UCSD-AML1 (cell line): ENCODE measurements around the gene UHRF1.
"Not testable (repeated sequence)": the region's sequence is repeated elsewhere in the genome, so short reads cannot be mapped to it uniquely, and the experiment has no call there.

ENCODE experiments used
- DNase-seq: peaks from one replicate; lab custom pipeline; 2025; ENCODE audit not compliant: unreplicated experiment; lab: John Stamatoyannopoulos, UW

UHRF1 gene

DNA sequence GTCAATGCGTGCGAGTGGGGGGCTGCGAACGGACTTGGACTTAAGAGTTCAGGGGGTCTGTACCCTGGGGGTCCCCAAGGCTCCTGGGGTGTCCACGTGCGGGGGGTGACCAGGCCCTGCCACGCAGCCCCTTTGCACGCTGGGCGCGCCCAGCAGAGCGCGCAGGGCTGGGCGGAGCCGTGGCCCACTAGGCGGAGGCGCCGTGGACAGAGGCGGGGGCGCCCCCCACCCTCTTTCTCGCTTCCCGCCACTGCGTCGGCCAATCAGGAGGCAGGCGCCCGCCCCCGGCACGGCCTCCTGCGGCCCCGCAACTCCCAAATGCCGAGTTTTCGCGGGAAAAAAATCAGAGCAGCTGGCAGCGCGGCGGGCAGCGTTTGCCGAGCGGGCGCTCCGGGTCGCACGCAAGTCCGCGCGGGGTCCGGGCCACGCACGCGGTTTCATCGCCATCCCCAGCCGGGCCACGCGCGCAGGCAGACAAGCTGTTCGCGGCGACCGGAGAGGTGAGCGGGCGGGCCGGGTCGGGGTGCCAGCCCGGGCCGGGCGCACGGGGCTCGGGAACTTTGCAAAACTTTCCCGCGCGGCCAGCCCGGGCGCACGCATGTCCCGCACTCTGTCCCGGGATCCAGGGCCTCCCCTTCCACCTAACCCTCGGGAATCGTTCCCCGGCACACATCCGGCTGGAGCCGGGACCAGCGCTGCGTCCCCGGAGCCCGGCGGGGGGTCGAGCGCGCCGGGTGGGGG lies at the start of gene UHRF1:
Gene UHRF1, plus strand, starts transcription at position 346 of the 741 bp plus-strand sequence. CDS start 1,385 bp downstream, outside the sequence.
- DNase-seq, result peak; percentile 25

DNA sequence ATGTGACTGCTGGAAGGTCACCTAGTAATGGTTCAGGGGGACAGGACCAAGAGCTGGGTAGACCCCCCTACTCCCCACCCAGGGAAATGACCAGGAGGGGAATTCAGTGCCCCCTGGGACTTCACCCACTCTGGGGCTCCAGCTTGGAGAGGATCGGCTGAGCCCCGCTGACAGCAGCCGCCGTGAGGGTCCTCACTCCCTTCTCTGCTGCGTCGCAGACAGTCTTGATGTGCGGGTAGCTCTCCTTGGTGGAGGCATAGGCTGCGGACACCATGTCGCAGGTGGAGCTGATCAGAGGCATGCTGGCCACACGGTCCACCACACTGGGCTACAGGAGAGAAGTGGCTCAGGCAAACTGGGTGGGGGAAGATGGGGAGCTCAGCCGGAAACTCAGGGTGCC lies 49.6 kb upstream of the UHRF1 start:
- DNase-seq, result no peak

DNA sequence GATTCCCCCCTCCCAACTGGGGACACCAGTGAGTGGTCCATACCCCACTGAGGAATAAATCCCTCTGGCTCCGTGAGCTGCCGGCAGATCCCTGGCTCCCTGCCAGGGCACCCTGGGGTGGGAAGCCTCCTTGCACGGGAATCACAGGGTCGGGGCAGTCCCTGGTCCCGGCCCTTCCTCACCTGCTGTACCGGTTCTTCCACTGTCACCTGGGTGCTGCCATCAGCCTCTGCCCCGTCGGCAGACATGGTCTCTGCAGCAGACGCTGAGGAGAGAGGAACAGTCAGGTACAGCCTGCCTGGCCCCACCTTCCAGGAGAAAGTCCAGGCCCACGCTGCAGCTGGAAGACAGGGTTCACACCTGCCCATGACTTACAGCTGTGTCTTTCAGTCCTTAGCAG lies 48.2 kb upstream of the UHRF1 start:
- no peak for DNase-seq

DNA sequence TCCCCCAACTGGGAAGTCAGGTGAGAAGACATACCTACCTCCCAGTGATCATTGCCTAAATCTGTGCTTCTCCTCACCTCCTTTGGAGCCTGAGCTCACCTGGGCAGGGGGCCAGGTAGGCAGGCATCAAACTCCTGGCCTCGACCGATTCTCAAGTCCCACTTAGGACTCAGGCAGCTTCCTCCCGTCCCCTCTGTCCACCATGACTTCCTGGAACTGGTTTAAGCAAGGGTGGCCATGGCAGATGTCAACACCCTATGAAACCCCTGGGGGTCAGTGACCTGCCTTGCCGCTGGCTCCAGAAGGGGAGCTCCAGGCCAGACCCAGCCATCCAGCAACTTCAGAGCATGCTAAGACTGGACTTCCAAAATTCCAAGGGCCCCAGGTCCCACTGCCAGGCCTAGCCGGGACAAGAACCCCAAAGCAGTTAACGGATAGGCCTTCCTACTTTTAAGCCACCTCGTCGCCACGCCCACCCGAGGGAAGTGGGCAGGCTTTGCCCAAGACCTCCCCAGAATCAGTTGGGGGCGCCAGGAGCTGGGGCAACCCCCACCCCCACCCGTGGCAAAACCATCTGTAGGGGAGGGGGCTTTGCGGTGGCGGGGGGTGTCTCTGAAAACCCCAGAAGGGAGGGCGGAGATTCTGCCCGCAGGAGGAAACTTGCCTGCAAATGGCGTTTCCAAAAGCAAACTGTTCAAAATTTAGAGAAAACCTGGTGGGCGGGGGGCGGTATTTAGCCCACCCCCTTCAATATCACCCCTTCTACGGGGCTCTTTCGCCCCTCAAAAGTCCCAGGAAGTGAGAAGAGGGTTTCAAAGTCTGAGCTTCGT lies 42.5 kb upstream of the UHRF1 start:
- peak; percentile 72 for DNase-seq

DNA sequence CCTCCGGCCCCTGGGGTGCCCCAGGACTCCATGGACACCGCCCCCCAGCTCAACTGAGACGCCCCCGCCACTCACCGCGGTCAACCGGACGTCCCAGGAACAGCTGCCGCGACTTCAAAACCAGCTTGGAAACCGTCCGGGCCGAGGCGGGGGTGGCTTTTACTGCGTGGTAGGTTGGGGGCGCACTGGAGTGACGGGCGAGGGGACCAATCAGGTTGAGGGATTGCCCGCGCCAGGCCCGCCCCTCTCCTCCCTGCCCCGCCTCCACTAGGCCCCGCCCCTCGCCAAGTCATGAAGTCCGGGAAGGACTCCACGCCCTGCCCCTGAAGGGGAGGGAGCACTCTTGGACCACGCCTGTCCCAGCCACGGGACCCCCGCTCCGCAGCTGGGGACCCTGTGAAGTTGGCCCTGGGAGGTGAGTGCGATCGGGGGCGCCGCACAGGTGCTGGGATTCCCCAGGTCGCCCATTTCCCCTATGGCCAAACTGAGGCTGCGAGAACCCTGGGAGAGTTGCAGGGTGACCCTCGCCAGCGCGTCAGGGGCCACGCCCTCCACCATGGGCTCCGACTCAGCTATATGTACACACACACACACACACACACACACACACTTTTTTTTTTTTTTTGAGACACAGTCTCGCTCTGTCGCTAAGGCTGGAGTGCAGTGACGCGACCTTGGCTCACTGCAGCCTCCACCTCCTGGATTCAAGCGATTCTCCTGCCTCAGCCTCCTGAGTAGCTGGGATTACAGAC lies 41.6 kb upstream of the UHRF1 start, which contains the start of gene PLIN3:
Gene PLIN3, minus strand, starts transcription at position 134 of the 752 bp plus-strand sequence. CDS start 6,273 bp downstream, outside the sequence.
- DNase-seq, result peak; percentile 95

DNA sequence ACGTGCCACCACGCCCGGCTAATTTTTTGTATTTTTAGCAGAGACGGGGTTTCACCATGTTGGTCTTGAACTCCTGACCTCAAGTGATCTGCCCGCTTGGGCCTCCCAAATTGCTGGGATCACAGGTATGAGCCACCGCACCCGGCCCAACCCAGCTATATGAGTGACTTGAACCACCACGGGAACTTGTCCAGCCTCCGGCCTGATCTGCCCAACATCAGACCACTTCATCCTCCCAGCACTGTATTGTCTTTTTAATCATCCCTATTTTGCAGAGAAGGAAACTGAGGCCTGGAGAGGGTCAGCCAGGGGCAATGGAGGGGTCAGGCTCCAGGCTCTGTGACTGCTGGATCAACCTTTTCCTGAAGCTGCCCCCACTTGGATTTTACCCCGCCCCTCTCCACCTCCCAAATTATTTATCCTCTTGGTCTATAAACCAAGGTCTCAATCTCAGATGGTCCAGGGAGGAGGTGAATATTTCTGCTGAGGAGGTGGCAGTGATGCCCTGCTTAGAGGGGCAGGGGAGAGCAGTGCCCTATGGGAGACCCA lies 40.9 kb upstream of the UHRF1 start:
- DNase-seq, result no peak

DNA sequence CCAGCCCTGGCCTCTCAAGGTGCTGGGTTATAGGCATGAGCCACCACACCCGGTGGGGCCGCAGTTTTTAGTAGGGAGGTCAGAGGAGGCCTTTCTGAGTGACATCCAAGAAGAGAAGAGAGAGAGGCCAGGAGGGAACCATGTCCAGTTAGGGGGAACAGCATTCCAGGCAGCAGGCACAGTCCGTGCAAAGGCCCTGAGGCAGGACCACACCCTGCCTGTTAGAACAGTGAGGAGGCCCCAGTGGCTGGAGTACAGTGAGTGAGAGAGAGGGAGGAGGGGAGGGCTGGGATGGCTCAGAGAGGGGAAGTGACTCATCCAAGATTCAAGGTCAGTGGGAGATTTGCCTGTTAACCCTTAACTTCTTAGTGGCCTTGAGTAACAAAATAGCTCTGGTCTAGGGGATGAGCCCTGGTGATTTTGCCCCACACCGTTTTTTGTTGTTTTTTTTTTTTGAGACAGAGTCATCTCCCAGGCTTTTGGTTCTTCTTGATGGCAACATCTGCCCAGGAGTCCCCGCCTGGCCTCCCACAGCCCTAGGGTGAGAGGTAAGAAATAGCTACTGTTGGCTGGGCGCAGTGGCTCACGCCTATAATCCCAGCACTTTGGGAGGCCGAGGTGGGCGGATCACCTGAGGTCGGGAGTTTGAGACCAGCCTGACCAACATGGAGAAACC lies 39.1 kb upstream of the UHRF1 start:
- peak; percentile 57 for DNase-seq

DNA sequence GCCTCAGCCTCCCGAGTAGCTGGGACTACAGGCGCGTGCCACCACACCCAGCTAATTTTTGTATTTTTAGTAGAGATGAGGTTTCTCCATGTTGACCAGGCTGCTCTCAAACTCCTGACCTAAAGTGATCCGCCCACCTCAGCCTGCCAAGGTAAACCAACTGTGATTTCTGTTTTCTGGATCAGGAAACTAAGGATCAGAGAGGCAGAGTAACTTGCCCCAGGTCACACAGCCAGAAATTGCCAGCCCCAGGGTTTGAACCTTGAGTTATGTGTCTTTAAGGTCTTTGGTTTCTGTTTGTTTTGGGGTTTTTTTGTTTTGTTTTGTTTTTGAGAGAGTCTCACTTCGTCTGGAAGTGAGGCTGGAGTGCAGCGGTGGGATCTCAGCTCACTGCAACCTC lies 37.6 kb upstream of the UHRF1 start:
- DNase-seq, result no peak

DNA sequence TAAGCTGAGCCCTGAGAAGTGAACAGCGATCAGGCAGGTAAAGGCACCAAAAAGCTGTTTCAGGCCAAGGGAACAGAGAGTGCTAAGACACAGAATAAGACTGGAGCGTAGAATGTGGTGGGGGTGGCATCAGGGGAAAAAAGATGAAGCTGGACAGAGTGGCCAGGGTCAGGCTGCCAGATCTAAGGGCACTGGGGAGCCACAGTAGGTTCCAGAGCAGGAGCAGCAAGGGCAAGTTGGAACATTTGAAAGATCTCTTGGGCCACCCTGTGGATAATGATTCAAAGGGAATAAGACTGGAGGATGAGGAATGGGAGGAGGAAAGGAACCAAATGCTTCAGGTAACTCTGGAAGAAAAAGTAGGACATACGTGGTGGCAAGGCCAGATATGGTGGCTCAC lies 35.4 kb upstream of the UHRF1 start:
- no peak for DNase-seq

DNA sequence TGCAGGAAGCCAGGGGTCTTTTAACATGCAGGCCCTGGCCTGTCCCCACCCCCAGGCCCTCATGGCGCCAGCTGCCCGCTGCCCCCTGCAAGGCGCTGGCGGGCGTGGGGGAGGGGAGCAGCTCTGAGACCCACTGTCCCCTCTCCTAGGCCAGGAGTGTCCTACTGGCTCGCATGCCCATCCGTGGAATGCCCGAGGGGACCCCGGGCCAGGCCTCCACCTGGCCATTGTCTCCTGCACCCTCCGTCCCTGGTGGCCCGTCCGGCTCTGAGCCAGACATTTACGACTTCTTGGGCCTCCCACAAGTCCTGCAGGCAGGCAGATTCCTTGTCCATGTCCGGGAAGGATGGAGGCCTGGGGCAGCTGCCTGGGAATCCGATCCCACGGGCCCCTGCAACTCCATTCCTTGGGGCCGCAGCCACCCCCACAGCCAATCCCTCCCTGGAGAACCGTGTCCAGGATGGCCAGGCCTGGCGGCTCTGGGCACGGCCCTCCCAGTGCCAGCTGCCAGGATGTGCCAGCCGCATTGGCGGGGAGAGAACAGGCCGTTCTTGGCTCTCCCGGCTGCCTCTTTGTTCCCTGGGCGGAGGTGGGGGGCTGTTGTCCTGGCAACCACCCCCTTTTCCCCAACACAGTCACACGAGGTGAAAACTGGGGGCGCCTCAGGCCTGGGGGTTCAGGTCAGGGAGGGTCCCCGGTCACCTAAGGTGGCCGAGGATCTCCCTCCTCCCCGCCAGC lies 31.4 kb upstream of the UHRF1 start:
- DNase-seq, result no peak

DNA sequence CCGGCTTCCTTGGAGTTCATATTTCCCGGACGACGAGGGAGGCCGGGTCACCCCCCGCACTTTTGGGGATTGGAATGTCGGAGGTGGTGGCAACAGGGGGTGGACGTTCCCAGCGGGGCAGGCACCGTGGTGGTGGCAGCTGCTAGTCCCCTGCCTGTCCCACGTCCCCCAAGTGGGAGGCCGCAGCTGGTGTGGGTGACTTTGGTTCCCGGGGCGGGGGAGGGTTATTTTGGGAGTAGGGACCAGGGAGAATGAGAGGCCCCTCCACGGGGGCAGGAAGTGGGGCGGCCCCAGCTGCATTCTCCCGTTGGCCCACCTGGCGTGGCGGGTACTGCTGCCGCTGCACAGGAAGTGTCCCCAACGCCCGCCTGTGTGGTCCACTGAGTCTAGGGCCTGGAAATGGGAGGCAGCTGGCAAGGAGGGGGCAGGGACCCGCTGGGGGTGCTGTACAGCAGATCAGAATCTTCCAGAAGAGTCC lies 30.8 kb upstream of the UHRF1 start:
- DNase-seq, result no peak

DNA sequence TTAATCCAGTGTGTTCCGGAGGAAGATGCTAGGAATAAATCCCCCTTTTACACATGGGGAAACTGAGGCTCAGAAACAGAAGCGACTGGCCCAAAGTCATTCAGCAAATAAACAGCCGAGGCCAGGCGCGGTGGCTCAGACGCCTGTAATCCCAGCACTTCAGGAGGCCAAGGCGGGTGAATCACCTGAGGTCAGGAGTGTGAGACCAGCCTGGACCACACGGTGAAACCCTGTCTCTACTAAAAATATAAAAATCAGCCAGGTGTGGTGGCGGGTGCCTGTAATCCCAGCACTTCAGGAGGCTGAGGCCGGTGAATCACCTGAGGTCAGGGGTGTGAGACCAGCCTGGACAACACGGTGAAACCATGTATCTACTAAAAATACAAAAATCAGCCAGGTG lies 30.3 kb upstream of the UHRF1 start:
- DNase-seq, result no peak

DNA sequence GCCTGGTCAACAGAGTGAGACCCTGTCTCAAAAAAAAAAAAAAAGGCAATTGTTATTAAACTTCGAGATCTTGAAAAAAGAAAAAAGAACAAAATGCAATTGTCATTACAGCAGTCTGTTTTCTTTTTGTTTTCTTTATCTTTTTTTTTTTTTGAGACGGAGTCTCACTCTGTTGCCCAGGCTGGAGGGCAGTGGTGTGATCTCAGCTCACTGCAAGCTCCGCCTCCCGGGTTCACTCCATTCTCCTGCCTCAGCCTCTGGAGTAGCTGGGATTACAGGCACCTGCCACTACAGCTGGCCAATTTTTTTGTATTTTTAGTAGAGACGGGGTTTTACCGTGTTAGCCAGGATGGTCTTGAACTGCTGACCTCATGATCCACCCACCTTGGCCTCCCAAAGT lies 26.4 kb upstream of the UHRF1 start:
- not testable (repeated sequence) for DNase-seq

DNA sequence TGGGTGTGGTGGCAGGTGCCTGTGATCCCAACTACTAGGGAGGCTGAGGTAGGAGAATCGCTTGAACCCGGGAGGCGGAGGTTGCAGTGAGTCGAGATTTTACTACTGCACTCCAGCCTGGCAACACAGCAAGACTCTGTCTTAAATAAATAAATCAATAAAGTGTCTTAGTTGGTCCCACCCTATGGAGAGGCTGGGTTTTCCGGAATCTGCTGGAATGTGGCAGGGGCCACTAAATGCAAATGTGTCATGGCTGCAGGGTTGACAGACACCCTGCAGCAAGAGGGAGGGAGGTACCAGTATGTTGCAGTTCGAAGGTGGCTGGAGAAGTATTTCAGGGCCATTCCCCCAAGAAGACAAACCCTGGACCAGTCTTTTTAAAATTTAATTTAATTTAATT lies 24.3 kb upstream of the UHRF1 start:
- not testable (repeated sequence) for DNase-seq

DNA sequence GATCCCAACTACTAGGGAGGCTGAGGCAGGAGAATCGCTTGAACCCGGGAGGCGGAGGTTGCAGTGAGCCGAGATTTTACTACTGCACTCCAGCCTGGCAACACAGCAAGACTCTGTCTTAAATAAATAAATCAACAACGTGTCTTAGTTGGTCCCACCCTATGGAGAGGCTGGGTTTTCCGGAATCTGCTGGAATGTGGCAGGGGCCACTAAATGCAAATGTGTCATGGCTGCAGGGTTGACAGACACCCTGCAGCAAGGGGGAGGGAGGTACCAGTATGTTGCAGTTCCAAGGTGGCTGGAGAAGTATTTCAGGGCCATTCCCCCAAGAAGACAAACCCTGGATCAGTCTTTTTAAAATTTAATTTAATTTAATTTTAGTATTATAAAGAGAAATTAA lies 21.5 kb upstream of the UHRF1 start:
- DNase-seq, result not testable (repeated sequence)

DNA sequence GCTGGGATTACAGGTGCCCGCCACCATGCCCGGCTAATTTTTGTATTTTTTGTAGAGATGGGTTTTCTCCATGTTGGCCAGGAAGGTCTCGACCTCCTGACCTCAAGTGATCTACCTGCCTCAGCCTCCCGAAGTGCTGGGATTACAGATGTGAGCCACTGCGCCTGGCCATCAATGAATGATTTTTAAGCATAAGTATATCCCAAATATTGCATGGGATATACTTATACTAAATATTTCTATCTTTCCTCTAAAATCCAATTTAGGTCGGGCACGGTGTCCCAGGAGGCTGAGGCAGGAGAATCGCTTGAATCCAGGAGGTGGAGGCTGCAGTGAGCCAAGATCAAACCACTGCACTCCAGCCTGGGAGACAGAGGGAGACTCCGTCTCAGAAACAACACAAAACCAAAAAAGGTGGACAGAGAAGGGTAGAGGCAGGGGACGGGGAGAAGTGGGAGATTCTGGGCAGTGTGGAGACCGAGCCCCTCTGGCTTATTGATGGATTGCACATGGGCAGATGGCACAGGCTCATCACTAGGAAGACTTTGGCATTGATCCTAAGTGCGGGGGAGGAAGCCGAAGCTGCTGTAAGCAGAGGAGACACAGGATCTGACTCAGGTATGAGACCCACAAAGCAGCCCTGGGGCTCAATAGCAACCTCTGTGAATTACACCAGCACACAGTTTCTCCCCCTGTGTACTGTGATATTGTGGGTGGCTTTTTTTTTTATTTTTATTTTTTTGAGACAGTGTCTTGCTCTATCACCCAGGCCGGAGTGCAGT lies 20.1 kb upstream of the UHRF1 start:
- no peak for DNase-seq

DNA sequence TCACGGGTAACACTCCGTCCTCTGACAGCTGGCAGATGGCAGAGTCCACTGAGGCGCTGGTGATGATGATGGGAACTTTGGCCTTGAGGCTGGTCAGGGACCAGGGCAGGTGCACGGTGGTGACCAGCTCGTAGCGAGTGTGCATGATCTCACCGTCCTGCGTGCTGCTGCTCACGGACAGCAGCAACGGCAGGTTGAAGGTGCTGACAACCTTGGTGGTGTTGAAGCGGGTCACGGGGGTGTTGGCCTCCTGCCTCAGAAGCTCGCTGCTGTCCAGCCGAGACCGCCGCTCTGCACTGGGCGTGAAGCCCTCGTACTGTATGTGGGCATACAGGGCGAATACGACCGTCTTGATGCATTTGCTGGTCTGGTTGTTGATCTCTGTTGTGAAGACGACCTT lies 18.2 kb upstream of the UHRF1 start:
- DNase-seq, result no peak

DNA sequence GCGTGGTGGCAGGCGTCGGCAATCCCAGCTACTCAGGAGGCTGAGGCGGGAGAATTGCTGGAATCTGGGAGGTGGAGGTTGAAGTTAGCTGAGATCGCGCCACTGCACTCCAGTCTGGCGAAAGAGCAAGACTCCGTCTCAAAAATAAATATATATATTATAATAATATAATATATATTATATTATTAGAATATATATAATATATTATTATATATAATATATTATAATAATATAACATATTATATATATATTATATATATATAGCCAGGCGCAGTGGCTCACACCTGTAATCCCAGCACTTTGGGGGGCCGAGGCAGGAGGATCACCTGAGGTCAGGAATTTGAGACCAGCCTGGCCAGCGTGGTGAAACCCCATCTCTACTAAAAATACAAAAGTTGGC lies 16.3 kb upstream of the UHRF1 start:
- not testable (repeated sequence) for DNase-seq

DNA sequence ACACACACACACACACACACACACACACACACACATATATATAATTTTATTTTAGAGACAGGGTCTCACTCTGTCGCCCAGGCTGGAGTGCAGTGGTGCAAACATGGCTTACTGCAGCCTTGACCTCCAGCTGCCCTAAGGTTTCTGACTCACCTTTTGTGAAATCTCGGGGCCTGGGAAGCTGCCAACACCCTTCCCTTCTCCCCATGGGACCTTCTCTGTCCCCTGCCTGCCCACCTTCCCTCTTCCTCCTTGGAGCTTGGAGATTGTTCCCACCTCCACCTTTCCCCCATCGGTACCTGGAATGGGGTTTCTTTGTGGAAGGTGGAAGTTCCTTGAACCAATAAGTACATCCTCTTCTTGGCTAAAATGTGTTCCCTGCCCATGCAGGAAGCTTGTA lies 12.9 kb upstream of the UHRF1 start:
- DNase-seq, result no peak
